NCI-H1436 treated with DMSO at 0.1 percent for 48 hours (cell line): ENCODE results near the gene MYOT.
"Not testable (repeated sequence)": the region's sequence is repeated elsewhere in the genome, so short reads cannot be mapped to it uniquely, and the experiment has no call there.

Experiments used
- DNase-seq: peaks from one replicate; lab custom pipeline; 2025; lab: John Stamatoyannopoulos, UW

MYOT gene

DNA sequence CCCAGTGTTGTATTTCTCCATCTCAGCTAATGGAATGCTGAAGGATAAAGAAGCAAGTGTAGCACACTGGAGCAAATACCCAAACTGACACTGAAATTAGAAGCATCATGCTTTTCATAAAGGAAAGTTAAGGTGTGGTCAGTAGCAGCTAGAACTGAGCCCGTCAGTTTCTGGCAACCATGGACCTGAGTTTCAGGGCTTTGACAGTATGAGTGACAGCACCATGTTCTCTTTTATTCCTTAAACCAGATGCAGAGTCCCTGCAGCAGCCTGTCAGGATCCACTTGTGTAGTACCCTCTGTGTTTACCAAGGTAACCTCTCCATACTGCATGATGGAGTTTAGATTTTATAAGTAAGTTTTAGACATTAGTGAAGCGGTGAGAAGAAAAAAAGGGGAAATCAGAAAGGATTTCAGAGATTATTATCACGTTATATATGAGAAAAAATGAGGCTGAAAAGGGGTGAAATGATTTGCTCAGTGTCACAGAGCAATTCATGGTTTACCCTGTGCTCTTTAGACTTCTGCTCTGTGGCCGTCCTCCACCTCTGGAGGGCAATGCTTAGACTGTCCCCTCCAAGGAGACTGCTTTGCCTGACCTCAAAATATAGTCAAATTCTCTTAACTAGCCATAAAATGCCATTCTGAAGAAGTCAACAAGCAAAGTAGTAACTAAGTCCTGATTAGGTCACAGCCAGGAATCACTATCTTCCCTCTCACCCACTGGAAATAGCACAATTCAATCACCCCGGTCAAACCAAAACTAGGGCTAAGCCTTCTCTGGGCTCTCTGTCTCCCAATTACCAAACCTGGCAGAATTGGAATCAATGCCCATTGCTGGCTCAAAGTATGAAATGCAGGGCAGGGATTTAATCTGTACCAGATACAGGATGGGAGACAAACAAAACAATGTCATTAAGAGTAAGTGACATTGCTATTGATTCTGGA is 10.5 kb upstream of the MYOT start:
- no peak for DNase-seq

DNA sequence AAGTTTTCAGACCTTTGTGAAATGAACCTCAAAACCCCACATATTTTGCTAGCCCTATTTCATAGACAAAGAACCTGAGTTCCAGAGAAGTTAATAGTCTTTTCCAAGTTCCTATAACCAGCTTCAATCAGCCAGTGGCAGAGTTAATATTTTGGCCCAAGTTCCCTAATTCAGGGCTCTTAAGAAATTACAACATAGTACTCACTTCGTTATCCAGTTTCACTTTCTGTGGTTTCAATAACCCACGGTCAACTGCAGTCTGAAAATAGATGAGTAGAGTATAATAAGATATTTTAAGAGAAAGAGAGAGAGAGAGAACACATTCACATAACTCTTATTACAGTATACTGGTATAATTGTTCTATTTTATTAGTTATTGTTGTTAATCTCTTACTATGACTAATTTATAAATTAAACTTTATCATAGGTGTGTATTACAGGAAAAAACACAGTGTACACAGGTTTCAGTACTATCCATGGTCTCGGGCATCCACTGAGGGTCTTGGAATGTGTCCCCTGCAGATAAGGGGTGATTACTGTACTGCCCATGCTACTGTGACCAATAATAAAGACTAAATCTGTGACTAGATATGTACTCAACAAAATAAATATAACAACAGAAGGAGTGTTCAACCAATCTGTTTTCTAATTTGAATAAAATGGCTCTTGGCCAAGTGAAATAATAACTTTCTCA is 9.3 kb upstream of the MYOT start:
- DNase-seq = no peak

DNA sequence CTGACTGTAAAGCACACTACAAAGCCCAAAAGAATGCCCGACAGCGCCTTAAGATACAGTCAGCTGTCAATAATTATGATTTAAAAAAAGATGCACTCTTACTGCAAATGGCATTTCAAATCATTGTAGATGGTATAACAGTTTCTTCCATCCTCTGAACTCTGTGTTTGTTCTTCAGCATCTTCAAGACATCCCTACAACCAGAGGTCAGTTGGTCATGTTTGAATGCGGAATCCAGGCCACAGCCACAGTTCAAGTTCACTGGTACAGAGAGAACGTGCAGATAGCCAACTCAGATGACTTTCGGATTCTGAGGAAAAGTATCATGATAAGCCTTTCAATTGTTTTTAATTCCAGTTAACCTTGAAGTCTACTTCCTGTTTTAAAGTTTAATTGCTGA is 8.7 kb upstream of the MYOT start:
- DNase-seq = no peak

DNA sequence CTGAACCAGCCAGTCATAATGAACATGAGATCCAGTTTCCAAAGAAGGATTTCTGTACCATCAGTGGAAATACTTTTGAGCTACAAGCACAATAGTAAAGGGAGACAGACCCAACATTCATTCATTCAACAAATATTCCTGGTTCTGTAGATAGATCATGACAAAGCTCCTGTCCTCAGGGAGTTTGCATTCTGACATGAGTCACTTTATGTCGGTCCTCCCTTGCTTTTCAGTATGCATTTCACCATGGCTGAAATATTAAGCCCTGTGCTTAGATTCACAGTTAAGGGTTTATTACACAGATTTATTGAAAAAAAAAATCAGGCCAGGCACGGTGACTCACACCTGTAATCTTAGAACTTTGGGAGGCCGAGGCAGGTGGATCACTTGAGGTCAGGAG is 5.4 kb upstream of the MYOT start:
- no peak for DNase-seq

DNA sequence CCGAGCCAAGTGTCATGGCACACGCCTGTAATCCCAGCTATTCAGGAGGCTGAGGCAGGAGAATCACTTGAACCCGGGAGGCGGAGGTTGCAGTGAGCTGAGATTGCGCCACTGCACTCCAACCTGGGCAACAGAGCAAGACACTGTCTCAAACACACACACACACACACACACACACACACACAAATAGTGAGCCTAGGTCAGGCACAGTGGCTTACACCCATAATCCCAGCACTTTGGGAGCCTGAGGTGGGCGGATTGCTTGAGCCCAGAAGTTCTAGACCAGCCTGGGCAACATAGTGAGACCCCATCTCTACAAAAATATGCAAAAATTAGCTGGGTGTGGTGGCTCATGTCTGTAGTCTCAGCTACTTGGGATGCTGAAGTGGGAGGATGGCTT is 4.0 kb upstream of the MYOT start:
- not testable (repeated sequence) for DNase-seq

DNA sequence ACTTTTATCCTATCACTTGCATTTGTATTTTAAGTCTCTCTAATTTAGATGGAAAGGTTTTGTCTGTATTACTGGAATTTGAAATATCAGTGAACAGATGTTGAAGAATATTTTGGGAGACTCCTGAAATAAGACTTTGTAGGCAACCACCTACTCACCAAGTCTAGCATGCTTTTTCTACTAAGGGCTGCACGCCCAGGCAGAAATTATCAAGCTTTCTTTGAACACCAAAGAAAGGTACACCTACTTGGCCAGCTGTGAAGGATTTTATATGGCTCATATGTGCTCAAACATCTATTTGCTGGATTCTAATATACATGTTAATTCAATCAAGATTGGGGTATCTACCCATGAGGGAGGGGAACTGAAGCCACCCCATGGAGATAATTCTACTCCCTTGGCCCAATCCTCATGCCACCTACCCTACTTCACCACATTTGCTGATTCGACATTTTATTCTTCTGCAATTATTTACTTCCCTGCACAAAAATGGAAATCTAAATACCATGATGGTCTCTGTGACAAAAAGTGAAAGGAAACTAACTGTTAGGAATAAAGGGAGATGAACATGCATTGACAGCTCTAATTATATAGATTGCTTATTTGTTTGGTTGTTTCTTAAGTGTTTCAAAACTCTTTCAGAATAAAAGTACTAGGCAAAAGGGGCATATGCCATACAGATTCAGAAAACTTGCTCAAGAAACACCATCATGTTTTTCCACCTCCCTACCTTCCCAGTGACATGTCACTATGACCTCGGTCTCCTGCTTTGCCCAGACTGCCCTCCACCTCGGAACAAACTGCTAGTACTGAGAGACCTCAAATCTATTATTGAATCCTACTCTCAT is 895 bp upstream of the MYOT start:
- no peak for DNase-seq

DNA sequence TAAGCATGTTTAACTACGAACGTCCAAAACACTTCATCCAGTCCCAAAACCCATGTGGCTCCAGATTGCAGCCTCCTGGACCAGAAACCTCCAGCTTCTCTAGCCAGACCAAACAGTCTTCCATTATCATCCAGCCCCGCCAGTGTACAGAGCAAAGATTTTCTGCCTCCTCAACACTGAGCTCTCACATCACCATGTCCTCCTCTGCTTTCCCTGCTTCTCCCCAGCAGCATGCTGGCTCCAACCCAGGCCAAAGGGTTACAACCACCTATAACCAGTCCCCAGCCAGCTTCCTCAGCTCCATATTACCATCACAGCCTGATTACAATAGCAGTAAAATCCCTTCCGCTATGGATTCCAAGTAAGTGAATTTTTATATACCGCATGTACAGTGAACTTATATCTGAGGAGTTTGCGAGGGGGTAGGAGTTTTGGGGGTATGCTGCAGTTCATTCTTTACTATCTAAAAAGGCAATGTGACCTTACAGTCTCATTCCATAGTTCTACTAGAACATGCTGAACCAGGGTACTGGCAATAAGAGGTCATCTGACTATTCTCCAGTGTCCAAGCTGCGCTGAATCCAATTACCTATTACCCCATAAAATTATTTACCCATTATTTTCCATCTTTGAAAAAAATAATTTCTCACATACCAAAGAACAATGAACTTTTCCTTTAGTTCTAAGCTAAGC is 3.1 kb downstream of the MYOT start:
- no peak for DNase-seq

DNA sequence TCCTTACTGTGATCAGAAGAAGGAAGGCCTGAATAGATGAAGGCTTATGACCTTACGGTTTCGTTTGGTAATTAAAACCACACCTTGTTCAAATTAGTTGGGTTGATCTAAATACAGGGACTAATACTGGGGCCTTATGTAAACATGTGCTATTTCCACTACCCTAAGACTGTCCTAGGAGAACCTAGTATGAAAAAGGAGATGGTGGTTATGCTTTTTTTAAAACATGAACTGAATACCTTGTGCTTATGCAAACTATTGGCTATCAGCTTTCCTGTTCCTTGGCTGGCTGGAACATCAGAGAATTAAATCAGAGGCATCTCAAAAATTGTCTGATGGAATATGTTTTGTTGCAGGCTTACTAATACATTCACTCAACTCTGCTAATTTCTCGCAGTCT is 3.9 kb downstream of the MYOT start:
- DNase-seq = no peak

DNA sequence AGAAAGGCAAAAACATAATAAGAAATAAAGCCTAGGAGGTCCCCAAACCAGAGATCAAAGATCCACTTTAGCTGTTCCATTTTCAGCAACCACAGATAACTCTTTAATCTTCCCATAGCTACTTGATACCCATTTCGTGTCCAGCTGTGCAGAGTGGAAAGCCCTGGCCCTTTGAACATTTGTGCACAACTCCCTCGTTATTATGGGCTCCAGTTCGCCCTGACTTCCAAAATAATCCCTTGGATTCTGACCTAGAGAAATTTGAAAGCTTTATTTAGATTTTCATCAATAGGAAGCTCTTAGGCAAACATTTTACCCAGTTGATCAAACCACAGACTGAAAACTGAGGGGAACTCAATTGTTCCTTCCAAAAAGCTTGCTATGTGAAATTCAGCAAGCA is 4.8 kb downstream of the MYOT start:
- DNase-seq = no peak

DNA sequence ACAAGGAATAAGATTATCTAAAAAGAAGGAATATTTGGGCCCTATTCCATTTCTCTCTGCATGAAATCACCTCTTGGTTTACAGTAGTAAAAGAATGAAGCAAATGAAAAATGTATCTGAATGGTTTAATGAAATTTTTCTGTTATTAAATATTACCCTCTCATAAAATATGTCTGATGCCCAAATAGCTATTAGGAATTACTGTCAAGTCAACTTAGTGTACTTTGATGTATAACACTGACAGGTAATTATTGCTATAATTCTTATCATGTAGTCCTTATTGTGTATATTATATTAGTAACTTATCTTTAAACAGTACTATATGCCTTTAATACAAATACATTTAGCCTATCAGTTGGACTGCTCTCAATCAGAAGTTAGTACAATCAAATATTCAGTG is 8.4 kb downstream of the MYOT start:
- DNase-seq = no peak

DNA sequence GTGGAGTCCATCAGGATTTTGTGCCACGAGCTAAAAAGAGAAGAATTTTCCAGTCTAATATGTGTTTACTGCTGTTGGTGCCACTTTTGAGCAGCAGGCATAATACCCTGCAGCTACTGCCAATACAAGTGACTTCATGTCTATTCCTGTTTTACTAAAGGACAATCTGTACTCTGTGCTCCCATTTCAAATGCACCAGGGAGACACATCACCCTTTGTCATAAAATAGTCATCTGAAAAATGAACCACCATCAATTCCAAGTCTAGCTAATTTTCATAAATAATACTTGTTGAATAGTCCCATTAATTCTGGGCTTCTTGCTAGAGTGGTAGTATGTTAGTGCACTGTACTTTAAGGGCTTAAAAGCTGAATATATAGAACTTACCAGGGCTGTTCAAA is 12.7 kb downstream of the MYOT start:
- DNase-seq = no peak

DNA sequence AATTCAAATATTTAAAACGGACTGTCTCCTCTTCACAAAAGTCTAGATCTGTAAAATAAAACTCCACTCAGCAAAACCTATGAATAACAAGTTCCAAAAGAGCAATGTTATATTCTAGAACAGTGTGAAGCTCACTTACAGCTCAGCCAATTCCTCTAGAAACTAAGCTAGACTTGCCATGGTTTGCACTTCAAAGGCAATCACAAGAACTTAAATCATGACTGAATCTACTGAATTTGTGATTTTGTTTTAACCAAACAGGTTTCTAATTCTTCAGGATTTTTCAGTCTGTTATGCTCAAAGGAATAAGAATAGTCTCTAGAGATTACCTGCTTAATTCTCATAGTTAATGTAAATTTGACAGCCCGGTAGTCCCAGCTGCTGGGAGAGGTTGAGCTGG is 20.2 kb downstream of the MYOT start:
- DNase-seq = no peak

DNA sequence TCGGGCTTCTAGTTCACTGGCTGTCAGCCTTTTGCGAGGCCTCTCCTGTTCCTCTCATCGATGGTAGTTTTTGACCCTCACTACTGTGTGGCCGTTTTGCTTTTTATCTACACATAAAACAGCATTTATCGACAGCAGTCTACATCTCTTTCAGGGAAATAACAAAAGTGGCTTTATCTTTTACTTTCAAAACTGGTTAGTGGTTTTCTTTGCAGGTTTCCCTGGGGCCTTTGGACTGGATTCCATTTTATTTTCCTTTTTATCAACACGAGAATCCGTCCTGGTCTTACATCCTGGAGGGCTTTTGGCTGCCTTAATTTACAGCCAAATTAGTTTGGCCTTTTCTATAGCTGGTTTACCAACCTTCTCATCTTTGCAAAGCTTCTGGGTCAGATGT is 20.8 kb downstream of the MYOT start:
- no peak for DNase-seq

DNA sequence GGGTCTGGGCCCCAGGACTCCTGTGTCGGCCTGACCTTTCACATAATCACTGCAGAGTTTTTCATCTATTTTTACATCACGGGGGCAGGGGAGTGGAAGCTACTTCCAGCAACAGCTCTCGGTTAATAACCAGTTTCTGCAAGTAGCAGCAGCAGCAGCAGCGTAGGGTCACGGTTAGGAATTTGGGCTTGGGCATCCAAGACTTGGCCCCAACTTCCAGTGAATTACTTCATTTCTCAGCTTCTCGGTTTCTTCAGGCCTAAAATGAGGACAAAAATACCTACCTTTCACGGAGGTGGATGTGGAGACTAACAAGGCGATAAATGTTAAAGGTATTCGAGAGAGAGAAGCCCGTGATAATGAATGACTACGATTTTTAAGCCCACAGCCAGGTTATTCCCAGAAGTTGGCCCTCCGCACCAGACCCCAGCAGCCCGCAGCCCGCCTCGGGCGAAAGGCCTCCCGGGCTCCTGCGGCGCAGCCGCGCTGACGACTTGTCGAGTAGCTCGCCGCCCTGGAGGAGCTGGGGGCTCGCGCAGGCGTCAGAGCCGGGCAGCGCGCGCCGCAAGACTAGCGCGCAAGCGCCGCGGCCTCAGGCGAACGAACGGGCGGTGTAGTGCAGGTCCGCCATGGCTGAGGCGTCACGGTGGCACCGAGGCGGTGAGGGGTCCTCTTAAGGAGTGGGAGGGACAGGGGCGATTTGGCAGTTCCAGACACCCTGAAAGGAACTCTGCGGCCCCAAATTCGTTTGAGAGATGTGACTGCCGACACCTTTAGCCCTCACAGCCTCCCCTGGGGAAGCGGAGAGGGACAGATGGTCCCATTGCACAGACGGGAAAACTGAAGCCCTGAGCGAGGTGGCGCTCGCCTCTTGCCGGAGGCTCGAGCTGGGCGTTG is 21.5 kb downstream of the MYOT start, which contains the start of gene PKD2L2:
TSS of gene PKD2L2 (plus strand) at position 595 of the 897 bp plus-strand sequence. CDS start at position 630, 35 bp downstream.
- no peak for DNase-seq

DNA sequence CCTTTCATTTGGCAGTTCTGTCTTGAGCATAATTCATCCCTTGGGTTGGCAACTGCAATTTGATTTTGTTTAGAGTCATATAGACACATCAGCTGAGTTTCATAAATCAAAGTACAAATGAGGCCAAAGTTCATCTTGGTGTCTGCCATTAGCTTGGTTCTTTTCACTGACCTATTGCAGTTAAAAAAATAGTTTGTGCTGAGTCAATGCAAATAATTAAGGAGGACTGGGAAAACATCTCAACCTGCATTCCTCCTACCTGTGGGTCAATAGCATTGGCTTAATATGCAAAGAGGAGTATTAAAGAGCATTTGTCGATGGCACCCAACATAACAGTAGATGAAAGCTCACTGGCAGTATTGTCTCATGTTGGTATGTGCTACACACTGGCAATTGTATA is 23.2 kb downstream of the MYOT start:
- no peak for DNase-seq

DNA sequence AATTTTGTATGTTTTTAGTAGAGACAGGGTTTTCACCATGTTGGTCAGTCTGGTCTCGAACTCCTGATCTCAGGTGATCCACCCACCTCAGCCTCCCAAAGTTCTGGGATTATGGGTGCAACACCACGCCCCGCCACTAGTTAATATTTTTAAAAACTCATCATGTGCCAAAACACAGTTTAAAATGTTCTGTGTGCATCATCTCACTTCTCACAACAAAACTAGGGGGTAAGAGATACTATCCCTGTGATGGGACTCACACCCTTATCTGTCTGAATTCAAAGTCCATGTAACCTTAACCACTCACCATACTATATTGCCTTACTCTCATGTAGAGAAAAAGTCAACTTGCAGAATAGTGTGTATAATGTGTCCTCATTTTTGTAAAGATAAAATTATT is 24.2 kb downstream of the MYOT start:
- DNase-seq = no peak

DNA sequence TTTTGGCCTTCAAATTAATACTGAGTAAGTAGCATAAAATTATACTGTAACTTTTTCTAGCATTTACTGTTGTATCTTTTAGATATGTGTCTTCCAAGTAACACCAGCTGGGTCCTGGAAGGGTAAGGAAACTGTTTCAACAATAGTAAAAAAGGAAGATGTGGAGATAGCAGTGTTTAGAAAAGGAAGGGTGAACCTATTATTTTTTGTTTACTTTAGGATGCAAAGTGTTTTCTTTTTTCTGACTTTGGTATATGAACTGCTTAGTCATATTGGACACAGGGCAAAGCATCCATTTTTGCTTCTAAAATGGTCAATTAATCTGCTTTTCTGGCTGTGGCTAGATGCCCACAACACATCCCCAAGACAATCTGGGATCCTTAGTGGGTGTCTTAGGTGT is 26.9 kb downstream of the MYOT start:
- DNase-seq = no peak

DNA sequence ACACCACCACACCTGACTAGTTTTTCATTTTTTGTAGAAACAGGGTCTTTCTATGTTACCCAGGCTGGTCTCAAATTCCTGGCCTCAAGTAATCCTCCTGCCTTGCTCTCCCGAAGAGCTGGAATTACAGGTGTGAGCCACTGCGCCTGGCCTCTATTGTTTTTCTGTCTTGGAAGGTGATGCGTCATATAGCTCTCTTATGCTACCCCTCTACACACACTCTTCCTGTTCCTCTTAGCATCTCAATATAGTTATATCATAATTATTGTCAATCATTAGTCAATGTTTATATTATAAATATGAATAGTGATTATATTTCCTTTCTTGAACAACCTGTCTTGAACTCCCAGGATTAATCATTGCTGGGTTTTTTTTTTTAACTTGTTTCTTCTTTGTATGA is 28.9 kb downstream of the MYOT start:
- no peak for DNase-seq

DNA sequence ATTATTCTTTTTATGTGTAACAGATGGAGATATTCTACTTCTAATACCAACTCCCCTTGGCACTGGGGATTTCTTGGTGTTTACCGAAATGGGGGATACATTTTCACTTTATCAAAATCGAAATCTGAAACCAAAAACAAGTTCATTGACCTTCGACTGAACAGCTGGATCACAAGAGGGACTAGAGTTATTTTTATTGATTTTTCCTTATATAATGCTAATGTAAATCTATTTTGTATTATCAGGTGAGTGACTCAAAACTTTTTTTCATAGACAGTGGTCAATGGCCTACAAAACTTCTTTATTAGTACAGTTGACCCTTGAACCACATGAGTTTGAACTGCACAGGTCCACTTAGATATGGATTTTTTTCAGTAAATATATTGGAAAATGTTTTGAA is 31.8 kb downstream of the MYOT start:
- no peak for DNase-seq

DNA sequence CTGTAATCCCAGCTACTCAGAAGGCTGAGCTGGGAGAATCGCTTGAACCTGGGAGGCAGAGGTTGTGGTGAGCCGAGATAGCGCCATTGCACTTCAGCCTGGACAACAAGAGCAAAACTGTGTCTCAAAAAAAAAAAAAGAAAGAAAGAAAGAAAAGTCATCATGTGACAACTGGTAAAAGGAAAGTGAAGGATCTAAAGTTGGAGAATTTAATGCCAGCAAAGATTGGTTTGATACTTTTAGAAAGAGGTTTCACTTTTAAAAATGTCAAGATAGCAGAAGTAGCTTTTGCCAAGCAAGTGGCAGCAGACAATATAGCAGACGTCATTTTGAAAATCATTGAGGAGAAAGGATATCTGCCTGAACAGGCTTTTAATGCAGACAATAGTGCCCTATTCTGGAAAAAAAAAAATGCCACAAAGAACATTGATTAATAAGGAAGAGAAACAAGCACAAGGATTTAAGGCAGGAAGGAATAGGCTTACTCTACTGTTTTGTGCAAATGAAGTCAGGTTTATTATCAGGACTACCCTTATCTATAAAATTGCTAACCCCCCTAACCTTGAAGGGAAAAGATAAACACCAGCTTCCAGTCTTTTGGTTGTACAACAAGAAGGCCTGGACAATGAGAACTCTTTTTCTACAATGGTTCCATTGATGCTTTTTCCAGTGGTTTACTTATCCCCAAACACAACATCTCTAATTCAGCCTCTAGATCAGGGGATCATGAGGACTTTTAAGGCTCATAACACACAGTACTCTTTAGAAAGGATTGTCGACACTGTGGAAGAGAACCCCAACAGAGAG is 33.6 kb downstream of the MYOT start:
- no peak for DNase-seq
